Smooth muscle cell (in vitro differentiated cells): ENCODE results near the gene NDUFB11. TPM values are rescaled to one million over a fixed set of nuclear protein-coding genes. Genes with fewer than 3 reads are reported as not detected.

Experiments
- DNase-seq: peaks from one replicate; lab custom pipeline; 2025; ENCODE audit not compliant: unreplicated experiment; lab: John Stamatoyannopoulos, UW
- H2AFZ ChIP-seq: fragments of 200-600 bp; sonication (generic); 2 replicates; pipeline ENCODE4 v1.6.0; 2016; ENCODE audit warnings: antibody characterized with exemption, low read depth, mild to moderate bottlenecking
- H3F3A ChIP-seq: fragments of 200-600 bp; sonication (generic); 2 replicates; pipeline ENCODE4 v1.6.0; 2017; ENCODE audit warnings: antibody characterized with exemption, low read depth
- H3K27ac ChIP-seq: fragments of 200-600 bp; sonication (generic); 2 replicates; pipeline ENCODE4 v1.5.1; 2016; ENCODE audit warnings: low read depth, mild to moderate bottlenecking
- H3K27me3 ChIP-seq: fragments of 200-600 bp; sonication (generic); 2 replicates; pipeline ENCODE4 v1.6.1; 2016; ENCODE audit warnings: low read depth, mild to moderate bottlenecking
- H3K36me3 ChIP-seq: fragments of 200-600 bp; sonication (generic); 2 replicates; pipeline ENCODE4 v1.5.1; 2016; ENCODE audit warnings: low read depth
- H3K4me1 ChIP-seq: fragments of 200-600 bp; sonication (generic); 2 replicates; pipeline ENCODE4 v1.5.1; 2016; ENCODE audit warnings: low read depth
- H3K4me2 ChIP-seq: fragments of 200-600 bp; sonication (generic); 2 replicates; pipeline ENCODE4 v1.6.0; 2016; ENCODE audit warnings: mild to moderate bottlenecking
- H3K4me3 ChIP-seq: fragments of 200-600 bp; sonication (generic); 2 replicates; pipeline ENCODE4 v1.5.1; 2016; ENCODE audit warnings: mild to moderate bottlenecking
- H3K79me2 ChIP-seq: fragments of 200-600 bp; sonication (generic); 2 replicates; pipeline ENCODE4 v1.6.0; 2016; ENCODE audit warnings: low read depth, mild to moderate bottlenecking
- H3K9ac ChIP-seq: fragments of 200-600 bp; sonication (generic); 2 replicates; pipeline ENCODE4 v1.6.0; 2016; ENCODE audit warnings: low read depth
- H3K9me3 ChIP-seq: fragments of 200-600 bp; sonication (generic); replicated peaks from 2 replicates; pipeline ENCODE4 v1.5.1; 2016; ENCODE audit warnings: low read depth
- H4K20me1 ChIP-seq: fragments of 200-600 bp; sonication (generic); 2 replicates; pipeline ENCODE4 v1.6.0; 2016; ENCODE audit warnings: low read depth
- WGBS: methylation state at CpG from one replicate; pipeline ENCODE4 v1.1.7; 2016; ENCODE audit warnings: low lambda C conversion rate; 5-methylcytosine and 5-hydroxymethylcytosine counted together
- polyA plus RNA-seq: library from polyadenylated mRNA; unstranded; fragments of >200 nt; fragmentation: Nextera tagmentation; extraction: Ambion mirVana; gene quantifications from 2 replicates; pipeline ENCODE4 v1.2.1, GENCODE V29; 2016
- total RNA-seq: library from RNA; depleted of rRNA; stranded (reverse); fragments of >200 nt; gene quantifications from 2 replicates; pipeline ENCODE4 v1.2.3, GENCODE V29; 2014
- TF ChIP-seq, protein P1 (sequence below): fragments of 200-600 bp; sonication (generic); IDR thresholded peaks from 2 replicates; pipeline ENCODE4 v1.5.1; 2017; ENCODE audit warnings: borderline replicate concordance, mild to moderate bottlenecking, antibody characterized with exemption; ENCODE audit not compliant: insufficient read depth, poor library complexity, severe bottlenecking

NDUFB11 gene
- total and polyA plus RNA-seq, 2 experiments from 2014 or later: 82.6 to 178 TPM

DNA sequence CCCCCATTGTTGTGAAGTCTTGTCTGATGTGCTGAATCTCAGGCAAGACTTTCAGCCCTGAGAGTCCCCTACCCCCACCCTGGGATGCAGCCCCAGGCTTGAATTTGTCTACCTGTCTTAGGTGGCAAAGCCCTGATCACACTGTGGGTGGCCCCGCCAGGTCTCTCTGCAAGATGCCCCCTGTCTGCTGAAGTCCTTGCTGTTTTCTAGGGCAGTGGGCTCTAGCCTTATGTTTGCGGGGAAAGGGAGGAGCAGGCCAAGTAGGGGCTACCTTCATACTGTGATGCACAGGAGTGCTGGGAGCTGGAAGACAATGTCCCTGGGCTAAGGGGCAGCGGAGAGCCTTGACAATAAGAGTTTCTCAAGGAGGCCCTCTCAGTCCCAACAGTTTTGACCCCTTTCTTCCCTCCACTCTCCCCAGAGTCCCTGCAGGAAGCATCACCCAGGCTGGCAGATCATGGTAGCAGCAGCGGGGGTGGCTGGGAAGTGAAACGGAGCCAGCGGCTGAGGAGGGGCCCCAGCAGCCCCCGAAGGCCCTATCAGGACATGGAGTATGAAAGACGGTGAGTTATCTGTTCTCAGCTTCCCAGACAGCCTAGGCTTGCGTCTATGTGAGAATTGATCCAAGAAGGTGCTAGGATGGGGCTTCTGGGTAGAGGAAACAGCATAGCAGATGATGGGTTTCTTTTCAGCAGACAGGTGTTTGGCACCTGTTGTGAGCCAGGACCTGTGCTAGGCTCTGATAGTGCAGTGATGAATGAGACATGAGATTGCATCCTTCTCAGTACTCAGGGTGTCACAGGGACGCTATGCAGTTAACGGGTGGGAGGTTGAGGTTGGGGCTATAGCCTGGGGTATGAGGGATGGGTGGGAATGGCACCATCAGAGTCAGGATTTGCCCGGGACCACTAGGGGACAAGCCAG, 2.7 kb upstream of the NDUFB11 start:
- H3K9me3 ChIP-seq: no peaks in the 10 kb centered on the region
- no peak overlapping the region for H2AFZ ChIP-seq
- DNase-seq: no peak
- peaks cover 64% of the 10 kb centered on the region for H3K79me2 ChIP-seq
- H4K20me1 ChIP-seq: peaks cover 47% of the 10 kb centered on the region
- H3F3A ChIP-seq: no peaks in the 10 kb centered on the region
- H3K4me2 ChIP-seq: peak overlapping the region; percentile 85
- H3K36me3 ChIP-seq: peaks cover 4% of the 10 kb centered on the region
- no peak overlapping the region for H3K27ac ChIP-seq
- peak overlapping the region; percentile 79 for H3K4me3 ChIP-seq
- WGBS: 83% methylated on average over 12 of the region's 12 CpGs
- TF ChIP-seq, protein P1, sequence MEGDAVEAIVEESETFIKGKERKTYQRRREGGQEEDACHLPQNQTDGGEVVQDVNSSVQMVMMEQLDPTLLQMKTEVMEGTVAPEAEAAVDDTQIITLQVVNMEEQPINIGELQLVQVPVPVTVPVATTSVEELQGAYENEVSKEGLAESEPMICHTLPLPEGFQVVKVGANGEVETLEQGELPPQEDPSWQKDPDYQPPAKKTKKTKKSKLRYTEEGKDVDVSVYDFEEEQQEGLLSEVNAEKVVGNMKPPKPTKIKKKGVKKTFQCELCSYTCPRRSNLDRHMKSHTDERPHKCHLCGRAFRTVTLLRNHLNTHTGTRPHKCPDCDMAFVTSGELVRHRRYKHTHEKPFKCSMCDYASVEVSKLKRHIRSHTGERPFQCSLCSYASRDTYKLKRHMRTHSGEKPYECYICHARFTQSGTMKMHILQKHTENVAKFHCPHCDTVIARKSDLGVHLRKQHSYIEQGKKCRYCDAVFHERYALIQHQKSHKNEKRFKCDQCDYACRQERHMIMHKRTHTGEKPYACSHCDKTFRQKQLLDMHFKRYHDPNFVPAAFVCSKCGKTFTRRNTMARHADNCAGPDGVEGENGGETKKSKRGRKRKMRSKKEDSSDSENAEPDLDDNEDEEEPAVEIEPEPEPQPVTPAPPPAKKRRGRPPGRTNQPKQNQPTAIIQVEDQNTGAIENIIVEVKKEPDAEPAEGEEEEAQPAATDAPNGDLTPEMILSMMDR: no peak
- peaks cover 6% of the 10 kb centered on the region for H3K4me1 ChIP-seq
- no peak overlapping the region for H3K9ac ChIP-seq
- no peaks in the 10 kb centered on the region for H3K27me3 ChIP-seq

DNA sequence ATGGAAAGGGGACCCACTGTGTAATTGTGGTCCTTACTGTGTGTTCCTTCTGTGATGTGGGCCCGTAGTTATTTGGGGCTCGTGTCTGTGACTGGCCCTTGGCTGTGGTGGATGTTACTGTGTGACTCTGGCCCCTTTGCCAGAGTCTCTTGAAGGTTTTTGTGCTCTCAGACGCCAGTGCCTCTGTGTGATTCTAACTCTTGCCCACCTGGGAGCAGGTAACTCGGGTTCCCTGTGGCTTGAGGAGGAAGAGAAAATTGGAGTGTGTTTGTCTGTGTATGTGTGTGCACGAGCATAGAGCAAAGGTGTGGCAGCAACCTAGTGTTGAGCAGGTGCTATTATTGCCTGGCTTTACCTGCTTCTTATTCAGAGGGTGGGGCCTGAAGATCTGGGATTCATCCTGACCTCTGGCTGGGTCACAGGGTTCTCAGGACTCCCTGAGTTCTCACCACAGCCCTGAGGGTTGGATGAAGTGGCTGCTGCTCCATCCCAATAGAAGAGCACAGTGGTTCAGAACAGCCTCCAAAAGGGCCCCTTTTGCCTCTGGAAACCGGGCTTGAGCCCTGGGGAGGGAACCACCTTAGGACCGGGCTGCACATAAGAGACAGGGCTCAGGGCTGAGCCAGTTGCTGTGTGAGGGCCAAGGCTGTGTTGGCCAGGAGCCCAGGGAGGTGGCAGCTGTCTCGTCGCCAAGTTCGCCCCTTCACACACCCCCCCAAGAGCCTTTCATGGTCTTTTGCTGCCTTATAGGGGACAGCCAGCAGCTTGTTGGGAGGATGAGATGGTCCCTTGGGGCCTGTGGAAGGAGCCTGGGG, 1.8 kb upstream of the NDUFB11 start:
- H3K27ac ChIP-seq: no peak overlapping the region
- peak overlapping the region; percentile 85 for H3K4me2 ChIP-seq
- peak overlapping the region; percentile 79 for H3K4me3 ChIP-seq
- H3K79me2 ChIP-seq: peaks cover 55% of the 10 kb centered on the region
- TF ChIP-seq, protein P1: no peak
- peak overlapping the region; percentile 93 for H3K9ac ChIP-seq
- peaks cover 39% of the 10 kb centered on the region for H4K20me1 ChIP-seq
- peaks cover 6% of the 10 kb centered on the region for H3K4me1 ChIP-seq
- H2AFZ ChIP-seq: no peak overlapping the region
- no peaks in the 10 kb centered on the region for H3K27me3 ChIP-seq
- H3K36me3 ChIP-seq: peaks cover 4% of the 10 kb centered on the region
- no peaks in the 10 kb centered on the region for H3K9me3 ChIP-seq
- no peaks in the 10 kb centered on the region for H3F3A ChIP-seq
- 54% methylated on average over 10 of the region's 10 CpGs for WGBS
- DNase-seq: no peak

GRCh38 chrX:47145395-47146120, 1.1 kb upstream of the NDUFB11 start:
- H3K79me2 ChIP-seq: peaks cover 47% of the 10 kb centered on the region
- peaks cover 31% of the 10 kb centered on the region for H4K20me1 ChIP-seq
- no peak for DNase-seq
- TF ChIP-seq, protein P1: no peak
- peak overlapping the region; percentile 85 for H3K4me2 ChIP-seq
- H3K27ac ChIP-seq: peak overlapping the region; percentile 90
- H3K4me1 ChIP-seq: peaks cover 6% of the 10 kb centered on the region
- H3K27me3 ChIP-seq: no peaks in the 10 kb centered on the region
- H3F3A ChIP-seq: no peaks in the 10 kb centered on the region
- H3K36me3 ChIP-seq: peaks cover 2% of the 10 kb centered on the region
- peak overlapping the region; percentile 93 for H3K9ac ChIP-seq
- H3K4me3 ChIP-seq: peak overlapping the region; percentile 79
- no peak overlapping the region for H2AFZ ChIP-seq
- no peaks in the 10 kb centered on the region for H3K9me3 ChIP-seq
- WGBS: 29% methylated on average over 20 of the region's 39 CpGs
